Neural progenitor cell (in vitro differentiated cells): Measurements from ENCODE around the gene CYP3A7.

Experiments used
- CTCF ChIP-seq: fragments of 200-600 bp; sonication (generic); IDR thresholded peaks from 2 replicates; pipeline ENCODE4 v1.5.1; 2017; ENCODE audit warnings: antibody characterized with exemption, mild to moderate bottlenecking
- EZH2phosphoT487 ChIP-seq: fragments of 200-600 bp; sonication (generic); IDR thresholded peaks from 2 replicates; pipeline ENCODE4 v1.6.1; 2017; ENCODE audit warnings: antibody characterized with exemption

GRCh38 chr7:99737726-99738125 lies 2.7 kb upstream of the CYP3A7 start:
- TF ChIP-seq CTCF (no peak), EZH2phosphoT487 (no peak)
